K562 (cell line): ENCODE results near the gene LRRK2. TPM values are rescaled to one million over a fixed set of nuclear protein-coding genes. Genes with fewer than 3 reads are reported as not detected.

ENCODE experiments used
- BCL6 ChIP-seq: fragments of 250-450 bp; sonication (Bioruptor Pico); IDR thresholded peaks from 2 replicates; pipeline ENCODE4 v1.4.0; 2020
- KAT2B ChIP-seq: IDR thresholded peaks from one replicate; pipeline ENCODE4 v1.6.1; 2012; ENCODE audit warnings: low read depth, mild to moderate bottlenecking, control low read depth, inconsistent platforms, low read length, moderate library complexity
- KLF6 ChIP-seq: fragments of 250-450 bp; sonication (Bioruptor Pico); IDR thresholded peaks from 2 replicates; pipeline ENCODE4 v1.4.0; 2020; ENCODE audit warnings: mild to moderate bottlenecking, moderate library complexity, borderline replicate concordance
- MEF2A ChIP-seq: IDR thresholded peaks from 2 replicates; pipeline ENCODE4 v1.6.1; 2011; ENCODE audit warnings: low read depth, mild to moderate bottlenecking, low read length, moderate library complexity; ENCODE audit not compliant: control insufficient read depth
- SAFB ChIP-seq: fragments of 200-400 bp; formaldehyde crosslinking; IDR thresholded peaks from 2 replicates; pipeline ENCODE4 v1.6.1; 2017; ENCODE audit warnings: low read depth, low read length, borderline replicate concordance
- TCF3 ChIP-seq: sonication (generic); formaldehyde crosslinking; IDR thresholded peaks from 2 replicates; pipeline ENCODE4 v1.4.0; 2020; ENCODE audit warnings: mild to moderate bottlenecking, missing genetic modification reagents
- U2AF1 ChIP-seq: fragments of 200-400 bp; formaldehyde crosslinking; optimal IDR thresholded peaks from 2 replicates; pipeline ENCODE3; 2017; ENCODE audit warnings: mild to moderate bottlenecking, low read depth, low read length, moderate library complexity
- ZNF830 ChIP-seq: fragments of 250-450 bp; sonication (Bioruptor Pico); IDR thresholded peaks from 2 replicates; pipeline ENCODE4 v1.5.0; 2021; ENCODE audit warnings: mild to moderate bottlenecking
- polyA plus RNA-seq, 8 experiments: library from polyadenylated mRNA; depleted of rRNA in 4 of 8; stranded (reverse) in 5 of 8; unstranded in 3 of 8; fragments of >200 nt; fragmentation: Nextera tagmentation in 2 of 8; fragmentation: Illumina TruSeq in 1 of 8; extraction: Ambion mirVana in 2 of 8; extraction: Trizol in 1 of 8; gene quantifications; 2 replicates each; pipeline versions ENCODE4 v1.2.1 to v1.2.3, GENCODE V29; 2011 to 2014; ENCODE audit warnings: inconsistent platforms in 1 of 8, missing spikeins in 1 of 8
- total RNA-seq, 7 experiments: library from RNA; depleted of rRNA in 6 of 7; stranded (reverse); fragments of >200 nt in 6 of 7; fragmentation: Illumina TruSeq in 2 of 7; extraction: Trizol in 2 of 7; gene quantifications; 2 replicates each; pipeline versions ENCODE4 v1.2.1 to v1.2.3, GENCODE V29; 2011 to 2021; ENCODE audit warnings: low replicate concordance in 1 of 7
- TF ChIP-seq, protein P1 (sequence below): sonication (generic); formaldehyde crosslinking; IDR thresholded peaks from 2 replicates; pipeline ENCODE4 v1.9.0; 2022; ENCODE audit warnings: mild to moderate bottlenecking, missing genetic modification reagents

The LRRK2 gene
- total and polyA plus RNA-seq, 9 of the 15 experiments (the other 6 are each of a cell fraction or from before 2014, with no cell fraction given): 0.03 to 0.89 (median 0.31) TPM

DNA sequence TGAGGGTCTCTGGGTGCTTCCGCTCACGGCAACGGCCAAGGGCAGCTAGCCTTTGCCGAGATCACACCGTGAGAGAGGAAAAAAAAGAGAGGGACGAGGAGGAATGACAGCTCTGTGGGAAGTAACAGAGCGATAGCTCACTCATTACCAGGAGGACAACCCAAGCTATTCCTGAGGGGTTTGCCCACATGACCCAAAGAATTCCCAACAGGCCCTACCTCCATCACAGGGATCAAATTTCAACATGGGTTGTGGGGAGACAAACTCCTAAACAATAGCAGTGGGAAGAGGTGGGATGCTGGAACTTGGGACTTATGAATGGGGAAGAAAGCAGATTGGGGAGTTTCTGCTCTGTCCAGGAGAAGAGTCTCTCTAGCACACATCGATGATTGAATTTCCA lies 180.6 kb downstream of the LRRK2 start (continued):
- TF ChIP-seq ZNF830 (CRISPR knock-in tag): no peak
- no peak for TF ChIP-seq SAFB
- TF ChIP-seq KLF6 (CRISPR knock-in tag): no peak
- no peak for TF ChIP-seq U2AF1
- no peak for TF ChIP-seq KAT2B
- no peak for TF ChIP-seq TCF3 (CRISPR knock-in tag)
- TF ChIP-seq, protein P1, sequence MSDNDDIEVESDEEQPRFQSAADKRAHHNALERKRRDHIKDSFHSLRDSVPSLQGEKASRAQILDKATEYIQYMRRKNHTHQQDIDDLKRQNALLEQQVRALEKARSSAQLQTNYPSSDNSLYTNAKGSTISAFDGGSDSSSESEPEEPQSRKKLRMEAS: no peak
- TF ChIP-seq MEF2A: no peak
- no peak for TF ChIP-seq BCL6

Other genes with a start within 250 kb of the LRRK2 start
- gene SLC2A13, start 118.9 kb upstream of the LRRK2 start, total RNA-seq (2014; rRNA removed): 10.9 and 12.4 TPM in 2 replicates
- 10.8 and 11.5 TPM in 2 replicates for gene SLC2A13, start 118.9 kb upstream of the LRRK2 start, total RNA-seq (2014; rRNA removed; fragmentation: Illumina TruSeq; extraction: Trizol)
- 9.9 and 10.7 TPM in 2 replicates for gene SLC2A13, start 118.9 kb upstream of the LRRK2 start, total RNA-seq (2015; rRNA removed; fragmentation: Illumina TruSeq; extraction: Trizol)
- 9.0 and 10.9 TPM in 2 replicates for gene SLC2A13, start 118.9 kb upstream of the LRRK2 start, total RNA-seq (2021)
- 5.4 and 9.5 TPM in 2 replicates for gene SLC2A13, start 118.9 kb upstream of the LRRK2 start, polyA plus RNA-seq (2011; rRNA removed)
- 4.3 and 4.8 TPM in 2 replicates for gene SLC2A13, start 118.9 kb upstream of the LRRK2 start, polyA plus RNA-seq (2014; fragmentation: Illumina TruSeq; extraction: Trizol)
- gene SLC2A13, start 118.9 kb upstream of the LRRK2 start, polyA plus RNA-seq (2014; fragmentation: Nextera tagmentation; extraction: Ambion mirVana): 1 to 10 TPM; 1.7 to 1.9 TPM
- gene SLC2A13, start 118.9 kb upstream of the LRRK2 start, polyA plus RNA-seq (2014; rRNA removed): 5.0 and 5.6 TPM in 2 replicates